HG03575 (cell line): Measurements from ENCODE around the gene COX6A2.

Experiments
- ATAC-seq: cut with Tn5 transposase; IDR thresholded peaks from one replicate; pipeline ENCODE4 v1.9.1; 2021; ENCODE audit not compliant: unreplicated experiment, insufficient number of reproducible peaks, low FRiP score; ENCODE audit errors: extremely low read depth

The COX6A2 gene

GRCh38 chr16:31428279-31428597, at the start of gene COX6A2:
Gene COX6A2, minus strand, starts transcription at chr16:31428360. Its CDS starts 35 bp downstream, at chr16:31428325.
- no peak for ATAC-seq

DNA sequence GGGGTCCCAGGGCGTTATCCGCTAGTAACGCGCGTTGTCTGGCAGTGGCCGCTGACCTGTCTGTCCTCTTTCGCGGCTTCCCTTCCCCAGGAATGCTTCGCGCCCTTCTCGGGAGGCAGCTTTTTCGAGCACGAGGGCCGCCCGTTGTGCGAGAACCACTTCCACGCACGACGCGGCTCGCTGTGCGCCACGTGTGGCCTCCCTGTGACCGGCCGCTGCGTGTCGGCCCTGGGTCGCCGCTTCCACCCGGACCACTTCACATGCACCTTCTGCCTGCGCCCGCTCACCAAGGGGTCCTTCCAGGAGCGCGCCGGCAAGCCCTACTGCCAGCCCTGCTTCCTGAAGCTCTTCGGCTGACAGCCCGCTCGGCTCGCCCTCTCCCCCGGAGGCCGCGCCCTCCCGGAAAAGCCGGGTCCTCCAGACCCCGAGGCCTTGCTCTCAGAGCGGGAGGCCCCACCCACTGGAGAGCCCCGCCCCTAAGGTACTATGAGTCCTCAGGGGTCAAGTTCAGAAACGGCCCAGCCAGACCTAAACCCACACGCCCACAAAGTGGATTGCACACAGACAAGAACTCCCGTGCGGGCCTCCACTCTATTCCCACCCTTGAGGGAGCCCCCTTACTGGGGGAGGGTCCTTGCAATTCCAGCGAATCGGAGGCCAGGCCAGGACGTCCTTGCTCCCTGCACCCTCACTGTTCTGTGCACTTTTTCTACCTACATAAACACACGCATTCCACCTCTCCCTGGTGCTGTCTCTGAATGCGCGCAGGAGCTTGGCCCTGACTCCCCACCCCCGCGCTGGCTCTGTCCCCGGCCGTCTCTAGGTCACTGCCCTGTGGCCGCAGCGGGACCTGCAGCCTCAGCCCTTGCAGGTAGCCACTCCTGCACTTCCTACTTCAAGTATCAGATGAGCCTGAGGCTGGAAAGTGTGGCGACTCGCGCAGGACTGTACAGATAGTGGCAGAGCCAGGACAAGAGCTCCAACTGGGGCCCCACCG, 49.4 kb upstream of the COX6A2 start:
- no peak for ATAC-seq

DNA sequence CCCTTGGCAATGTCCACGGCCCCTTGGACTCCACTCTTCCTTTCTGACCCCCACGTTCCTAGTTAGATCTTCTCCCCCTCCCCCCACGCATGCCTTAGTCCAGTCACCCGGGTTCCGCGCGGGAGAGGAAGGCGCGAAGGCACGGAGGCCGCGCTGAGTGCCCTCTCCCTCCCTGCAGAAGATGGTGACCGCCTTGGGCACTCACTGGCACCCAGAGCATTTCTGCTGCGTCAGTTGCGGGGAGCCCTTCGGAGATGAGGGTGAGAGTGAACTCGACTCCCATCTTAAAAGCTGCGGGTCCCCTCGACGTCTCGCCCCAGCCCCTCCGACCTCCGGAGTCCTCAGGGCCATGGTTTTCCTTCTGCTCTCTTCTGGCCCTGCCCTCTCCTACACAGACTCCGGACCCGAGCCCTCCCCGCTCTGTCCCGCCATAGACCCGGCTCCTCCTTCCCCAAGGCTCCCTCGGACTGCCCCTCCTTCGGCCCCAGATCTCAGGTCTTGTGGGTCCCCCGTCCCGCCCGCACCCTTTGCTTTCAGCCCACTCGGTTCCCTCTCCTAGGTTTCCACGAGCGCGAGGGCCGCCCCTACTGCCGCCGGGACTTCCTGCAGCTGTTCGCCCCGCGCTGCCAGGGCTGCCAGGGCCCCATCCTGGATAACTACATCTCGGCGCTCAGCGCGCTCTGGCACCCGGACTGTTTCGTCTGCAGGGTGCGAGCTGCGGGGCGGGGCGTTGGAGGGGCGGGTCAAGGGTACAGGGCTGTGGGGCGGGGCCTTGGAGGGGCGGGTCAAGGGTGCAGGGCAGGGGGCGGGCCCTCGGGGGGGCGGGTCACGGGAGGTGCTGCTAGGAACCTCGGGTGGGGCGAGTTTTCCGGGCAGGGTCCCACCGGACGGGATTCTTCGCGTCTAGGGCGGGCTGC, 48.4 kb upstream of the COX6A2 start:
- ATAC-seq = no peak

- ATAC-seq = no peak
Observed at GRCh38 chr16:31475946-31476302, 47.8 kb upstream of the COX6A2 start.

GRCh38 chr16:31474773-31475738, 46.9 kb upstream of the COX6A2 start:
- ATAC-seq = no peak

DNA sequence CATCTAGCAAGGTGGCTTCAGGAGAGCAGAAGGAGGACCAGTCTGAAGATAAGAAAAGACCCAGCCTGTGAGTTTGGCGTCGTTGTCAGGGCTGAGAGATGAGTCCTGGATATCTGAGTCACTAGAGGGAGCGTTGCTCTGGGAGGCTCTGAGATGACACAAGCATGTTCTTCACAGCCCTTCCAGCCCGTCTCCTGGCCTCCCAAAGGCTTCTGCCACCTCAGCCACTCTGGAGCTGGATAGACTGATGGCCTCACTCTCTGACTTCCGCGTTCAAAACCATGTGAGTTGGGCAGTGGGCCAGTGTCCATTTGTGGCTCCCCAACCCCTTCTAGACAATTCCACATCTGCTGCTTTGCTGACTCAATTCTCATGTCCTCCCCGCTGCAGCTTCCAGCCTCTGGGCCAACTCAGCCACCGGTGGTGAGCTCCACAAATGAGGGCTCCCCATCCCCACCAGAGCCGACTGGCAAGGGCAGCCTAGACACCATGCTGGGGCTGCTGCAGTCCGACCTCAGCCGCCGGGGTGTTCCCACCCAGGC, 46.1 kb upstream of the COX6A2 start:
- no peak for ATAC-seq

- ATAC-seq = no peak
Observed at GRCh38 chr16:31473264-31473984, 45.3 kb upstream of the COX6A2 start.

GRCh38 chr16:31472709-31473203, 44.6 kb upstream of the COX6A2 start:
- no peak for ATAC-seq

GRCh38 chr16:31471875-31472708, 43.9 kb upstream of the COX6A2 start, which contains the start of gene TGFB1I1:
Gene TGFB1I1, plus strand, starts transcription at chr16:31472152. Its CDS starts 37 bp downstream, at chr16:31472189.
- no peak for ATAC-seq

GRCh38 chr16:31471241-31471874, 43.2 kb upstream of the COX6A2 start:
- ATAC-seq = no peak

DNA sequence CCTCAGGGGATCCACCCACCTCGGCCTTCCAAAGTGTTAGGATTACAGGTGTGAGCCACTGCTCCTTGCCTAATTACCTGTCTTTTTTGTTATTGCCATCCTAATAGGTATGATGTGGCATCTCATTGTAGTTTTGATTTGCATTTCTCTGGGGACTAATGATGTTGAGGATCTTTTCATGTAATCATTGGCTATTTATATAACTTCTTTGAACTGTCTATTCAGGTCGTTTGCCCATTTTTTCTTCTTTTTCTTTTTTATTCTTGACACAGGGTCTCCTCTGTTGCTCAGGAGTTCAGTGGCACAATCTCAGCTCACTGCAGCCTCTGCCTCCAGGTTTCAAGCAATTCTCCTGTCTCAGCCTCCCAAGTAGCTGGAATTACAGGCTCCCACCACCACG, 42.5 kb upstream of the COX6A2 start:
- ATAC-seq = no peak

DNA sequence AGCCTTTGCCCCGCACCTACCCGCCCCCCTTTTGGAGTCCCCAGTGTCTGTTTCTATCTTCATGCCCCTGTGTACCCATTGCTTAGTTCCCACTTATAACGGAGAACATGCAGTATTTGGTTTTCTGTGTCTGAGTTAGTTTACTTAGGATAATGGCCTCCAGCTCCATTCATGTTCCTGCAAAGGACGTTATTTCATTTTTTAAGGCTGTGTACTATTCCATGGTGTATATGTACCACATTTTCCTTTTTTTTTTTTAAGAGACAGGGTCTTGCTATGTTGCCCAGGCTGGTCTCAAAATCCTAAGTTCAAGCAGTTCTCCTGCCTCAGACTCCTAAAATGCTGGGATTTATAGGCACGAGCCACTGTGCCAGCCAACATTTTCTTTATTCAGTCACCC, 39.7 kb upstream of the COX6A2 start:
- ATAC-seq = no peak

DNA sequence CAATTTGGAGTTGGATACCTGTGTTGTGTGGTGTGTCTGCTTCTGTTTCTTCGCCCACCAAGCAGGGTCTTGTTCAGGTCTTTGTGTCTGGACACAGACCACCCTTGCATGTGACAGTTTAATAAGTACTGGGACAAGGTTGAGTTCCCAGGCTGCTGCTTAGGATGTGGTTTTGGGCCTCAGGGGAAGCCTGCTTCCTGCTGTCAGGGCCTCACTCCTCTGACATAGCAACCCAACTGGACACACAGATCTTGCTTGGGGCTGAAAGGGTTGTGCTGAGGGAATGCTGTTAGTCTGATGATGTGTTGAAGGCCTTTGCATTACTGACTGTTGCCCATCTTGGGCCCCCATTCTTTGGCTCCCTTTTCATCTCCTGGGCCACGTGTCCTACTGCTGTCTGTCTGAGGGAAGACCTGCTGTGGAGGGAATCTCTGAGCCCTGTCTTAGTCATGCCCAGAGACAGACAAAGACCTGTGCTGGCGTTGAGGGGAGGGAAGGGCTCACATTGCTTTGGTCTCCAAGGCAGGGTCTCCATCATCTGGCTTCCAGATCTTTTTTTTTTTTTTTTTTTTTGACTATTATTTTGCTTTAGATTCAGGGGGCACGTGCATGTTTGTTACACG, 39.1 kb upstream of the COX6A2 start:
- no peak for ATAC-seq

GRCh38 chr16:31466381-31466841, 38.3 kb upstream of the COX6A2 start:
- no peak for ATAC-seq

- ATAC-seq = no peak
Observed at GRCh38 chr16:31465788-31466370, 37.7 kb upstream of the COX6A2 start.
